H9 (cell line): Measurements from ENCODE around the gene RET. TPM values are rescaled to one million over a fixed set of nuclear protein-coding genes. Genes with fewer than 3 reads are reported as not detected.

ENCODE experiments used
- DNase-seq: peaks from one replicate; pipeline ENCODE4 v3.0.0-alpha.2; 2017
- H2AFZ ChIP-seq: one replicate; pipeline ENCODE4 v1.6.1; 2013; ENCODE audit warnings: mild to moderate bottlenecking, low read length, control low read depth, moderate library complexity
- H2AK5ac ChIP-seq: 2 replicates; pipeline ENCODE4 v1.6.1; 2013; ENCODE audit warnings: low read length, control low read depth, mixed read lengths; ENCODE audit not compliant: insufficient read length
- H2BK120ac ChIP-seq: one replicate; pipeline ENCODE4 v1.6.1; 2013; ENCODE audit warnings: low read depth, mild to moderate bottlenecking, low read length, control low read depth, inconsistent platforms; ENCODE audit not compliant: poor library complexity, severe bottlenecking
- H2BK12ac ChIP-seq: 2 replicates; pipeline ENCODE4 v1.6.1; 2013; ENCODE audit warnings: low read length, control low read depth, mixed read lengths, low read depth; ENCODE audit not compliant: insufficient read length
- H2BK15ac ChIP-seq: 2 replicates; pipeline ENCODE4 v1.6.1; 2013; ENCODE audit warnings: low read depth, low read length, control low read depth
- H2BK20ac ChIP-seq: one replicate; pipeline ENCODE4 v1.6.1; 2013; ENCODE audit warnings: low read depth, mild to moderate bottlenecking, low read length, control low read depth, inconsistent platforms; ENCODE audit not compliant: poor library complexity, severe bottlenecking
- H2BK5ac ChIP-seq: 2 replicates; pipeline ENCODE4 v1.6.1; 2013; ENCODE audit warnings: low read length, control low read depth, mixed read lengths; ENCODE audit not compliant: insufficient read length
- H3K14ac ChIP-seq: 2 replicates; pipeline ENCODE4 v1.6.1; 2013; ENCODE audit warnings: low read length, control low read depth; ENCODE audit not compliant: insufficient read depth
- H3K18ac ChIP-seq: 2 replicates; pipeline ENCODE4 v1.6.1; 2013; ENCODE audit warnings: low read depth, mild to moderate bottlenecking, mixed read lengths, low read length, control low read depth; ENCODE audit not compliant: insufficient read length
- H3K23ac ChIP-seq: 2 replicates; pipeline ENCODE4 v1.6.1; 2013; ENCODE audit warnings: low read length, control low read depth, mixed read lengths, low read depth; ENCODE audit not compliant: insufficient read length
- H3K23me2 ChIP-seq: 2 replicates; pipeline ENCODE4 v1.6.1; 2013; ENCODE audit warnings: low read depth, mild to moderate bottlenecking, mixed read lengths, low read length, control low read depth; ENCODE audit not compliant: insufficient read length, poor library complexity, severe bottlenecking
- H3K27ac ChIP-seq: 2 replicates; pipeline ENCODE4 v1.5.1; 2013; ENCODE audit warnings: low read length, control low read depth, mixed read lengths, low read depth; ENCODE audit not compliant: insufficient read length
- H3K27me3 ChIP-seq: 2 replicates; pipeline ENCODE4 v1.6.1; 2013; ENCODE audit warnings: low read length, control low read depth, inconsistent platforms; ENCODE audit not compliant: insufficient read depth
- H3K4ac ChIP-seq: 2 replicates; pipeline ENCODE4 v1.6.1; 2013; ENCODE audit warnings: low read depth, mild to moderate bottlenecking, control low read depth, inconsistent platforms, low read length, moderate library complexity
- H3K4me1 ChIP-seq: 2 replicates; pipeline ENCODE4 v1.6.1; 2013; ENCODE audit warnings: low read length, control low read depth, inconsistent platforms; ENCODE audit not compliant: insufficient read depth
- H3K4me2 ChIP-seq: 2 replicates; pipeline ENCODE4 v1.6.1; 2013; ENCODE audit warnings: low read length, control low read depth, mixed read lengths; ENCODE audit not compliant: insufficient read length, insufficient read depth
- H3K56ac ChIP-seq: 2 replicates; pipeline ENCODE4 v1.6.1; 2013; ENCODE audit warnings: low read depth, mild to moderate bottlenecking, mixed read lengths, low read length, control low read depth; ENCODE audit not compliant: insufficient read length
- H3K79me1 ChIP-seq: 2 replicates; pipeline ENCODE4 v1.6.1; 2013; ENCODE audit warnings: low read depth, mild to moderate bottlenecking, moderate library complexity, low read length, control low read depth, inconsistent platforms; ENCODE audit not compliant: insufficient read depth, poor library complexity, severe bottlenecking
- H3K79me2 ChIP-seq: 2 replicates; pipeline ENCODE4 v1.6.1; 2013; ENCODE audit warnings: low read length, control low read depth, inconsistent platforms; ENCODE audit not compliant: insufficient read depth
- H3K9ac ChIP-seq: 2 replicates; pipeline ENCODE4 v1.6.1; 2013; ENCODE audit warnings: low read length, control low read depth, mixed read lengths; ENCODE audit not compliant: insufficient read length; ENCODE audit errors: extremely low read depth
- H3K9me3 ChIP-seq: one replicate; pipeline ENCODE4 v1.6.1; 2013; ENCODE audit warnings: low read depth, low read length, inconsistent platforms; ENCODE audit not compliant: control insufficient read depth
- H3T11ph ChIP-seq: one replicate; pipeline ENCODE4 v1.6.1; 2013; ENCODE audit warnings: mild to moderate bottlenecking, low read length, control low read depth, inconsistent platforms
- H4K20me1 ChIP-seq: one replicate; pipeline ENCODE4 v1.6.1; 2013; ENCODE audit not compliant: control insufficient read depth, insufficient read length, insufficient read depth
- H4K5ac ChIP-seq: 2 replicates; pipeline ENCODE4 v1.6.1; 2013; ENCODE audit warnings: low read depth, mild to moderate bottlenecking, mixed read lengths, low read length, control low read depth; ENCODE audit not compliant: insufficient read length
- H4K8ac ChIP-seq: replicated peaks from 2 replicates; pipeline ENCODE4 v1.6.1; 2013; ENCODE audit warnings: low read length, control low read depth, mixed read lengths, low read depth; ENCODE audit not compliant: insufficient read length
- H4K91ac ChIP-seq: 2 replicates; pipeline ENCODE4 v1.6.1; 2013; ENCODE audit warnings: low read depth, mild to moderate bottlenecking, moderate library complexity, mixed read lengths, low read length, control low read depth; ENCODE audit not compliant: insufficient read length
- H3K27ac Mint-ChIP-seq, 3 experiments: 2 replicates in 2 of 3; 3 replicates in 1 of 3; pipeline ENCODE4 v1.8.0; 2020 to 2021; ENCODE audit warnings: mixed read lengths in 3 of 3, mild to moderate bottlenecking in 1 of 3, moderate library complexity in 1 of 3
- H3K27me3 Mint-ChIP-seq: 2 replicates; pipeline ENCODE4 v1.8.0; 2021; ENCODE audit warnings: low read depth, mild to moderate bottlenecking, moderate library complexity, mixed read lengths
- H3K36me3 Mint-ChIP-seq, 3 experiments: 2 replicates in 2 of 3; 3 replicates in 1 of 3; pipeline ENCODE4 v1.8.0; 2020 to 2021; ENCODE audit warnings: low read depth in 3 of 3, mixed read lengths in 3 of 3; ENCODE audit not compliant: insufficient read depth in 1 of 3
- H3K4me1 Mint-ChIP-seq, 2 experiments: 2 replicates each; pipeline ENCODE4 v1.8.0; 2020; ENCODE audit warnings: mixed read lengths in 2 of 2
- H3K4me3 Mint-ChIP-seq, 2 experiments: 2 replicates in 1 of 2; 3 replicates in 1 of 2; pipeline ENCODE4 v1.8.0; 2020 to 2021; ENCODE audit warnings: mild to moderate bottlenecking in 2 of 2, mixed read lengths in 2 of 2, moderate library complexity in 1 of 2
- H3K9me3 Mint-ChIP-seq, 2 experiments: 2 replicates in 1 of 2; 3 replicates in 1 of 2; pipeline ENCODE4 v1.8.0; 2020; ENCODE audit warnings: mild to moderate bottlenecking in 2 of 2, mixed read lengths in 2 of 2, moderate library complexity in 1 of 2
- WGBS: extraction: QIAGEN DNeasy Blood & Tissue Kit; methylation state at CpG from one replicate; pipeline ENCODE4 v1.1.7; 2013; ENCODE audit warnings: missing lambda C conversion rate, low lambda C conversion rate, mixed read lengths; ENCODE audit not compliant: insufficient read length; ENCODE audit errors: extremely low coverage; 5-methylcytosine and 5-hydroxymethylcytosine counted together
- total RNA-seq: library from RNA; stranded (reverse); gene quantifications from 2 replicates; pipeline ENCODE4 v1.2.1, GENCODE V29; 2021
- TF ChIP-seq, protein P1 (sequence below): fragments of 200-600 bp; sonication (generic); conservative IDR thresholded peaks from 3 replicates; pipeline ENCODE4 v1.8.0; 2021; ENCODE audit warnings: antibody characterized with exemption, mild to moderate bottlenecking

The RET gene
- total RNA-seq, 1 experiment from 2014 or later = 12.2 TPM

DNA sequence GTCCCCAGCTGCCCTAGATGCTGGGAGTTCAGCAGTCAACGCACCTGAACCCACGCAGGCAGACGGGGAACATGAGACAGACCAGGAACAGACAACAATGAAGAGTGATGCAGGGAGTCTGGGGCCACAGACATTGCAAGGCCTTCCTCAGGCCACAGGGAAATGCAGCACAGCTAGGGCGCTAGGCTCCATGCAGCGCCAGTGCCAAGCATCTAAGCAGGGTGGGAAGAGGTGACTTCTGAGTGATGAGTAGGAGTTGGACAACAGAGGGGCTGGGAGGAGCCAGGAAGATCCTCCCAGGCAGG, 7.7 kb upstream of the RET start:
- no peak overlapping the region for H4K8ac ChIP-seq
- no peaks in the 10 kb centered on the region; the same call in 1 of the 2 replicates for H3K27me3 ChIP-seq
- H3K4me1 ChIP-seq = no peaks in the 10 kb centered on the region
- H3K27me3 Mint-ChIP-seq = peaks cover 26% of the 10 kb centered on the region
- H2BK20ac ChIP-seq = no peak overlapping the region
- H3K36me3 Mint-ChIP-seq = no peaks in the 10 kb centered on the region
- no peak overlapping the region for H3K4me3 Mint-ChIP-seq
- H3K9me3 ChIP-seq = no peaks in the 10 kb centered on the region
- H2BK5ac ChIP-seq = no peak overlapping the region
- no peak overlapping the region for H3K18ac ChIP-seq
- no peak overlapping the region for H3K4me2 ChIP-seq
- TF ChIP-seq, protein P1, sequence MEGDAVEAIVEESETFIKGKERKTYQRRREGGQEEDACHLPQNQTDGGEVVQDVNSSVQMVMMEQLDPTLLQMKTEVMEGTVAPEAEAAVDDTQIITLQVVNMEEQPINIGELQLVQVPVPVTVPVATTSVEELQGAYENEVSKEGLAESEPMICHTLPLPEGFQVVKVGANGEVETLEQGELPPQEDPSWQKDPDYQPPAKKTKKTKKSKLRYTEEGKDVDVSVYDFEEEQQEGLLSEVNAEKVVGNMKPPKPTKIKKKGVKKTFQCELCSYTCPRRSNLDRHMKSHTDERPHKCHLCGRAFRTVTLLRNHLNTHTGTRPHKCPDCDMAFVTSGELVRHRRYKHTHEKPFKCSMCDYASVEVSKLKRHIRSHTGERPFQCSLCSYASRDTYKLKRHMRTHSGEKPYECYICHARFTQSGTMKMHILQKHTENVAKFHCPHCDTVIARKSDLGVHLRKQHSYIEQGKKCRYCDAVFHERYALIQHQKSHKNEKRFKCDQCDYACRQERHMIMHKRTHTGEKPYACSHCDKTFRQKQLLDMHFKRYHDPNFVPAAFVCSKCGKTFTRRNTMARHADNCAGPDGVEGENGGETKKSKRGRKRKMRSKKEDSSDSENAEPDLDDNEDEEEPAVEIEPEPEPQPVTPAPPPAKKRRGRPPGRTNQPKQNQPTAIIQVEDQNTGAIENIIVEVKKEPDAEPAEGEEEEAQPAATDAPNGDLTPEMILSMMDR = no peak
- H2BK120ac ChIP-seq = no peak overlapping the region
- no peak overlapping the region for H4K5ac ChIP-seq
- no peaks in the 10 kb centered on the region for H3K79me2 ChIP-seq
- no peak for DNase-seq
- H3K4me1 Mint-ChIP-seq = peaks cover 10 to 13% of the 10 kb centered on the region in 2 experiments
- no peak overlapping the region for H4K91ac ChIP-seq
- H3K14ac ChIP-seq = no peak overlapping the region
- H2AK5ac ChIP-seq = no peak overlapping the region
- no peak overlapping the region; a peak in 1 of 7 replicates for H3K27ac Mint-ChIP-seq
- no peak overlapping the region for H3K27ac ChIP-seq
- H3K23me2 ChIP-seq = no peaks in the 10 kb centered on the region
- H2BK15ac ChIP-seq = no peak overlapping the region
- H3K79me1 ChIP-seq = no peaks in the 10 kb centered on the region
- H3K4ac ChIP-seq = no peak overlapping the region
- H2BK12ac ChIP-seq = no peak overlapping the region
- no peak overlapping the region for H3K23ac ChIP-seq
- H3K9ac ChIP-seq = no peak overlapping the region
- WGBS = no CpG with 5 or more reads among the region's 5 CpGs
- H4K20me1 ChIP-seq = no peaks in the 10 kb centered on the region
- H2AFZ ChIP-seq = no peak overlapping the region
- no peak overlapping the region for H3K56ac ChIP-seq
- no peak overlapping the region for H3T11ph ChIP-seq
- no peaks in the 10 kb centered on the region; a peak in 1 of 5 replicates for H3K9me3 Mint-ChIP-seq
